Measurements from ENCODE around the gene SYNDIG1. TPM values are rescaled to one million over a fixed set of nuclear protein-coding genes. Genes with fewer than 3 reads are reported as not detected.

Gene SYNDIG1
- polyA plus RNA-seq, 5 donors: 4.6 to 6.8 (median 5.3) TPM

GRCh38 chr20:24560571-24561491, 91.4 kb downstream of the SYNDIG1 start:
- no peak for DNase-seq

- DNase-seq: no peak
Observed at GRCh38 chr20:24565835-24566351, 96.5 kb downstream of the SYNDIG1 start.

- no peak for DNase-seq
Observed at GRCh38 chr20:24566656-24567055, 97.2 kb downstream of the SYNDIG1 start.

GRCh38 chr20:24567508-24567907, 98.1 kb downstream of the SYNDIG1 start:
- no peak for DNase-seq

DNA sequence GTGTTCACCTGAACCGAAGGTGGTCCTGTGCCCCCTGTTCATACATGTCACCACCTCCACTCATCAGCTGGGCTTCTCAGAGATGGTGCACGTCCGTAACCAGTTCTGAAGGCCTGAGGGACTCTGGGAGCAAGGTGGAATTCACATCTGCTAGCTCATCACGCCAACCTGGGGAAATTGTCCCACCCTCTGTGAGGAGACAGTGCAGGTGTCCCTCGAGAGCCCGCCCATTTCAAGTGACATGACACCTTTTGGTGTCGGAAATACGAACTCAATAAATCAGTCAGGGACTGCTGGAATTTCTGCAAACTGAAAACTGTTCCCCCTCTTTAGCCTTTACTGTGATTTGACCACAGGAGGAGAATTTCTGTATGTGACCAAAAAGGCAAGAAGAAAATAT, 99.4 kb downstream of the SYNDIG1 start:
- DNase-seq: no peak

DNA sequence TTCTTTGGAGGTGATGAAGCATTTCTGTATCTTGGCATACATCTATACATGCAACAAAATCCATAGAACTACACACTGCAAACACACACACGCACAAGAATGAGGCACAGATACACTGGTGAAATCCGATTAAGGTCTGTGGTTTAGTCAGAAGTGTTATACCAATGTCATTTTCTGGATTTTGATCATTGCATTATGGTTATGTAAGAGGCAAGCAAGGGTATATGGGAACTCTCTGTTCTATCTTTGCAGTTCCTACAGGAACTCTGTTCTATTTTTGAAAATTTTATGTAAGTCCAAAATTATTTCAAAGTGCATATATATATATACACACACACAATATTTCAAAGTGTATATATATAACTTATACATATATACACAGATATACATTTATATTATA, 101.7 kb downstream of the SYNDIG1 start:
- DNase-seq: no peak

- no peak for DNase-seq
Observed at GRCh38 chr20:24572140-24572539, 102.7 kb downstream of the SYNDIG1 start.

GRCh38 chr20:24572862-24573261, 103.4 kb downstream of the SYNDIG1 start:
- DNase-seq: no peak

- DNase-seq: no peak
Observed at GRCh38 chr20:24573557-24573956, 104.1 kb downstream of the SYNDIG1 start.

DNA sequence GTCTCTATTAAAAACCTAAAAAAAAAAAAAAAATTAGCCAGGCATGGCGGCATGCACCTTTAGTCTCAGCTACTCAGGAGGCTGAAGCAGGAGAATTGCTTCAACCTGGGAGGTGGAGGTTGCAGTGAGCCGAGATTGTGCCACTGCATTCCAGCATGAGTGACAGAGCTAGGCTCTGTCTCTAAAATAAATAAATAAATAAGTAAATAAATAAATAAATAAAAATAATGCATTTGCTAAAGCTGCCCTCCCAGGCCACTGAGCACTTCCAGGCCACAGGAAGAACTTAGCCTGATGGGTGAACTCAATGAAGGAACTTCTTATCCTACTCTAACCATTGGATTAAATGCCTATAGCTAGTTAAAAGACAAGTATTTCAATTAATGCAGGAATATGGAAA, 104.9 kb downstream of the SYNDIG1 start:
- DNase-seq: no peak

- no peak for DNase-seq
Observed at GRCh38 chr20:24574797-24575196, 105.4 kb downstream of the SYNDIG1 start.

GRCh38 chr20:24575811-24576210, 106.4 kb downstream of the SYNDIG1 start:
- DNase-seq: no peak

GRCh38 chr20:24576447-24576846, 107.0 kb downstream of the SYNDIG1 start:
- DNase-seq: no peak

DNA sequence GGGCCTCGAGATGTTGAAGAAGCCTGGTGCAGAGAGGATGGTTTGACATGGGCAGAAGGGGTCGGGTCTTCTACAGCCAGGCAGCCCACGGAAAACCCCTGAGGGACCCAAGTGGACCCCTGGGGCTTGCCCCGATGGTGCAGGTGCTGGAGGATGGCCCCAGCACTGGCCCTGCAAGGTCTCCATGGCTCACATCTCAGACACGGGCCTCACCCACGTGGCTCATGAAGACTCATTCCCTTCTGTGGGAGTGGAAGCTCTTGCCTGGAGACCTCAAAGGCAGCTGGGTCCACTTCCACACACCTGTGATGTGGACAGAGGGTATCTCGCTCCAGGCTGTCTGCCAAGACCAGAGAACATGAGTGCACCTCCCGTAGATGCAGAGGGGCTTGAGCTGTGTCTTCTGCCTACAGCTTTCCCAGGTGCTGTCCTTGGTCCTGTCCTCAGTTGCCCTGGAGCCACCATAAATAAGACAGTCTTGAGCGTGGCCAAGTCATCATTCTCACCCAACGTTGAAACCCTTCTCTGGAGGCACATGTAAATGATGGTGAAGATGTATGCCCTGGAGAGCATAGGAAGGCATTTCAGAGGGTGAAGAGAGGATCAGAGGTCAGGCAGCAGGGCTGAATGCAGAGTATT, 108.0 kb downstream of the SYNDIG1 start:
- DNase-seq: no peak

DNA sequence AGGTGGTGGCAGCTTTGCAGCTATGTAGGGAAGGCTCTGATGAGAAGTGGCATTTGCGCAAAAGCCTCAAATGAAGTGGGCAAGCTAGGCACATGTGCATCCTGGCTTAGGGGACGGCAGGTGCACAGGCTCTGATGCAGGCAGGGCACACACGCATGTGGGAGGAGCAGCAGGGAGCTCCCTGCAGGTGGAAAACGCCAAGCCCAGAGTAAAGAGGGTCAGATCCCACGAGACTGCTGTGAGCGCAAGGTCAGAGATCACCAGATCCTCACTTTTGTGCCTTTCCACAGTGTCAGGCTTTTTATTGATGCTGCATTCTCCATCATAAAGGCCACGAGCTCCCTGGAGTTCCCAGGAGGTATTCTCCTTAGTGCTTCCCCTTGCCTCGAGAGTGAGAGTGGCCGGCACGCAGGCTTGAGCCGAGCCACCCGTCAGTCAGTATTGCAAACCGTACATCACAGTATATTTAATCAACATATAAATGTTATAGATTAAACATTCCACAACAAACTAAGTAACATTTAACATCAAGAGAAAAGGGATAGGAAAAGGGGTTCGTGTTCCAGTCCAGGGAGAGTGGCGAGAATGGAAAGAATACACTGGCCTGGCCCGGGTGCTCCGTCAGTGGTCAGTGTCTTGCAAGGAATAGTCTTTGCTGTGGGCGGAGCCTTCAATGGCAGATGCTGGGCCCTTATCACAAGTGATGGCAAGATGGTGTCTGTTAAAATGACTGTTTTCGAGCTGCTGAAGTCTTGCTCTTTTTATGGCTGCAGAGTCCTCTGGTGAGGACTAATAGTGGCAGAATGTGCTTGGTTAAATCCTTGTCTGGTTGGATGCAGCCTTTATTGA, 109.4 kb downstream of the SYNDIG1 start:
- no peak for DNase-seq

- DNase-seq: no peak
Observed at GRCh38 chr20:24579475-24579874, 110.0 kb downstream of the SYNDIG1 start.

DNA sequence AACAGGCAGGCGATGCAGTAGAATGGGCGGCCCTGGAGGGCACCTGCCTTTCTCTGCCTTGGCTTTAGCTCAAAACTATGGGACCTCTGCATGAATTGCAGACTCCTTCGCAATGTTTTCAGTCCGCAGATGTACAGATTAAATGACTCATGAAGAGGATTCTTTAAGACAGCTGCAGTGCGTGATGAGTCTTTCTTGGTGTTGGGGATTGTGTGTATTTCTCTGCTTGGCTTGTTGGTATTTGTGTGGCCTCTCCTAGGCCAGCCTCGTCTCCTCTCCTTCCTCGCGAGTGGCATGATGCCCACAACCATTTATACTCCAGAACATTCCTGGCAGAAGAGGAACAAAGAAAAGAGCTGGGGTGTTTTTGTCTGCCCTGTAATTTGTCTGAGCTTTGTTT, 110.6 kb downstream of the SYNDIG1 start:
- no peak for DNase-seq

GRCh38 chr20:24580855-24581254, 111.4 kb downstream of the SYNDIG1 start:
- DNase-seq: no peak

- DNase-seq: no peak
Observed at GRCh38 chr20:24581443-24582170, 112.2 kb downstream of the SYNDIG1 start.

DNA sequence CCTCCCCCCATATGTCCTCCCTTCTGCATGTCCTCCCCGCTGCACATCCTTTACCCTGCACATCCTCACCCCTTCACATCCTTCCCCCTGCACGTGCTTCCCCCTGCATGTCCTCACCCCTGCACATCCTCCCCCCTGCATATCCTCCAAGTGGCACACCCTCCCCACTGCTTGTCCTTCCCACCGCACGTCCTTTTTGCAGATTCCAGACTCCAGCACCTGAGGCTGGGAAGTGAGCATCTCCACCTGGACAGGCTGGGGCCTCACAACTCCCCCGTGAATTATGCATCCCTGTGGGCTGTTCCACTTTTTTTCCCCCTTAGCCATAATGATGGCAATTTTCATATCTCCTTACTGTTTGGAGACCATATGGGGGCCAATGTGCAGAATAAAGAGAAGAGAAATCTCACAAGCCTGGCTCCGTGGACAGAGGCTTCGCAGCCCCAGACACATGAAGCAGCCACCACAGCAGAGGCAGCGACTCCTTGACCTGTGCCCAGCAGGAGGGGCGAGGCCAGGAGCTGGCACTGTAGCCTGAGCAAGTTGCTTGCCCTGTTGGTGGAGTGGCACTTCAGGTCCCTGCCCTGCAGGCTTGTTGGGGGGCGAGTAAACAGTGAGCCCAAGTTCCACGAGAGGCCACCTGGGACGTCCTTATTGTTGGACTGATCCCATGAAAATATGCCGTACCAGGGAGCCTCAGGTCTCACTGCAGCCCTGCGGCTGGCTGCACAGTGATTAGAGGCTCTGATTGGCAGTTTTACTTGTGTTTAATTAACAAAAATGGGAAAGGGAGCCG, 113.1 kb downstream of the SYNDIG1 start:
- no peak for DNase-seq

Measured in right lung (tissue), 5 donors.